Dendritic cell treated with granulocyte-macrophage colony-stimulating factor and Interleukin-4, amounts not matched to agents 40 ng/mL and 50 ng/mL, for 4 days (primary cell): ENCODE results near the gene MYO19.
"Not testable (repeated sequence)": the region's sequence is repeated elsewhere in the genome, so short reads cannot be mapped to it uniquely, and the experiment has no call there.

Source experiments
- H3K27ac Mint-ChIP-seq: one replicate; pipeline ENCODE4 v1.8.0; 2022; ENCODE audit warnings: mild to moderate bottlenecking, mixed read lengths
- H3K27me3 Mint-ChIP-seq: one replicate; pipeline ENCODE4 v1.8.0; 2022; ENCODE audit warnings: mild to moderate bottlenecking, mixed read lengths
- H3K36me3 Mint-ChIP-seq: one replicate; pipeline ENCODE4 v1.8.0; 2022; ENCODE audit warnings: low read depth, mixed read lengths
- H3K4me1 Mint-ChIP-seq: one replicate; pipeline ENCODE4 v1.8.0; 2022; ENCODE audit warnings: low read depth, mixed read lengths
- H3K4me3 Mint-ChIP-seq: one replicate; pipeline ENCODE4 v1.8.0; 2022; ENCODE audit warnings: mild to moderate bottlenecking, moderate library complexity, mixed read lengths
- H3K9me3 Mint-ChIP-seq: one replicate; pipeline ENCODE4 v1.8.0; 2022; ENCODE audit warnings: mixed read lengths
- intact Hi-C: fragments of 100-400 bp; cut with micrococcal nuclease; formaldehyde crosslinking; loops from one replicate; pipeline ENCODE4 v1.15.0; 2022

Gene MYO19

DNA sequence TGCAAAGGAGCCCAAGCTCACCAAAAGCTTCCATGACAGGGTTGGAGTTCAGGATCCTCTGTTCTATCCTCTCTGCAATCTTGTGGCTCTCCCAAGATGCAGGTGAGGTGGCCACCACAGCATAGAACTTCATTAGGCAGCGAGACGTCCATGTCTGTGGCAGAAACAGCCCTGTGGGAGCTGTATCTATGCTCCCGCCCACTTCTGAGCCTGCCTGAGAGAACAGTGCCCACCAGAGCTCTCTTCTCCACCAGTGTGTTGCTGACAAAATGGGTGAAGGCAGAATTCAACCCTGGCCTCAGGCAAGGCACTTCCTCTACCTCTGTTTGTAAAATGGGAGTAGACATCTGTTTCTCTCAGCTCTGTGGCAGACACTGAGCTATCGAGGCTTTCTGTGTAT lies 18.8 kb downstream of the MYO19 start:
- H3K4me1 Mint-ChIP-seq = peaks cover 6% of the 10 kb centered on the region
- intact Hi-C loops = no loop called here
- no peak overlapping the region for H3K27ac Mint-ChIP-seq
- H3K9me3 Mint-ChIP-seq = no peaks in the 10 kb centered on the region
- no peaks in the 10 kb centered on the region for H3K27me3 Mint-ChIP-seq
- H3K4me3 Mint-ChIP-seq = no peak overlapping the region
- peaks cover 88% of the 10 kb centered on the region for H3K36me3 Mint-ChIP-seq

DNA sequence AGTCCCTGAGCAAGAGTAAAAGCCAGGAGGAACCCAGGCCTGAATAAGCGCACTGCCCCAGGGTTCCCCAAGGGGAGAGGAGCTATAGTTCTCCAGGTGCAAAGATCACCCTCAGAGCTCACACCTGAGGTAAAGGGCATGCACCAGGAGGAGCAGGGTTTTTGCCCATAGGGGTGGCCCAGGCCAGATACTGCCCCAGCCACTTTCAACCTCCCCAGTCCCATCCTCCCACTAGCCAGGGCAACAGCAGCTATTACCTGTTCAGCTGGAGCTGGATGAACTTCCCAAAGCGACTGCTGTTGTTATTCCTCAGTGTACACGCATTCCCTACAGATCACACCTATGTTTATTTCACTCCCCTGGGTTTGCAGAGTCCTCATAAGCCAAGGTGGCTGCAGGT lies 19.8 kb downstream of the MYO19 start:
- Mint-ChIP-seq H3K36me3 (peaks cover 89% of the 10 kb centered on the region), H3K4me1 (peaks cover 3% of the 10 kb centered on the region), H3K27me3 (no peaks in the 10 kb centered on the region), H3K4me3 (no peak overlapping the region), H3K9me3 (no peaks in the 10 kb centered on the region), H3K27ac (no peak overlapping the region)
- intact Hi-C loops = no loop called here

DNA sequence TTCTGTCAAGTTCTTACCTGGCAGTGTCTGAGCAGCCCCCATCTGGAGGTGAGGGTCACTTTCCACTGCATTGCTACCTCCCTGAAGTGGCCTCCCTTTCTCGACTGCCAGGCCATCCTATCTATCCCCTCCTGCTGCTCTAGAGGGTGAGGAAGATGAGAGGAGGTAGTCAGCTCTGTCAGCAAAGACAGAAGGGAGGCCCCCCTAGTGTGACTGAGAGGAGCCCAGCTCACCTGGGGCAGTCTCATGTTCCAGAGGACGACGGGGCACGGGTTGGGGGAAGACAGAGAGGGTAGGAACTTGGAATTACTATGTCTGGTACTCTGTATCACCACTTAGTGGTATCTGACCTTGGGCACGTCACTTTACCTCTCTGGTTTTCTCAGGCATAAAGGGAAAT lies 22.0 kb downstream of the MYO19 start:
- no peak overlapping the region for H3K27ac Mint-ChIP-seq
- no peak overlapping the region for H3K4me3 Mint-ChIP-seq
- H3K4me1 Mint-ChIP-seq = no peaks in the 10 kb centered on the region
- intact Hi-C loops = no loop called here
- no peaks in the 10 kb centered on the region for H3K9me3 Mint-ChIP-seq
- no peaks in the 10 kb centered on the region for H3K27me3 Mint-ChIP-seq
- H3K36me3 Mint-ChIP-seq = peaks cover 98% of the 10 kb centered on the region

DNA sequence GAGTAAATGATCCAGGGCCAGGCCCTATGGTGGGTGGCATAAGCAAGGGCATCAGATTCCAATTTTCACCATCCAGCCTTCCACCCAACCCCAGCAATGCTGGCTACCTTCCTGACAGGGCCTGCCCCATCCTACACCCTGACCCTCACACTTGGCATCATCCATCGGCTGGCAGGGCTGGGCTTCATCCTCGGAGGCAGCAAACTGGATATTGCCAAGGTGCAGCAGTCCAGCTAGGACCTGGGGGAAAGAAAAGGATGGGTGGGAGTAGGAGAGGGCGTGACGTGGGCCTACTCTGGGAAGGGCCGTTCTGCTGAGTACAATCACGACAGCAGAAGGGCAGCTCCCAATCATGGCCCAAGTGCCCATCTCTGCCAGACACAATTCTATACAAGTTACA lies 23.5 kb downstream of the MYO19 start:
- no peak overlapping the region for H3K4me3 Mint-ChIP-seq
- no peaks in the 10 kb centered on the region for H3K4me1 Mint-ChIP-seq

DNA sequence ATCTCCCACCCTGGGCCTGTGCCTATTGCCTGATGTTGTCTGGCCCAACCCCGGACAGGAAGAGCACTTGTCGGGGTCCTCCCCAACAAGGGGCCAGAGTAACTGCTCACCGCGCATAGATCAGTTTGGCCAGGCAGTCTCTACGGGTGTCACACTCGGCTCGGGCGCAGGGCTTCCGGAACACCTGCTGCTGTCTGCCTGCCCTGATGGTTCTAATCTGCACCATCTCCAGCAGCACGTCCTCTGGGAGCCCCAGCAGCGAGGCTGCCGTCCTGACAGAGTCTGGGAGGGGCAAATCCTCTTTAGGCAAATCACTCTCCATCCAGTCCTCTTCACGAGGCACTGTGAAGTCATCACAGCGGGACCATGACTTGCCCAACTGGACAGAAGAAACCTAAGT lies 24.0 kb downstream of the MYO19 start:
- Mint-ChIP-seq H3K4me3 (no peak overlapping the region), H3K27me3 (no peaks in the 10 kb centered on the region), H3K9me3 (no peaks in the 10 kb centered on the region), H3K27ac (no peak overlapping the region), H3K4me1 (no peaks in the 10 kb centered on the region), H3K36me3 (peaks cover 96% of the 10 kb centered on the region)
- intact Hi-C loops = no loop called here

More for the DNA sequence above, 23.5 kb downstream of the MYO19 start:
- Mint-ChIP-seq H3K36me3 (peaks cover 96% of the 10 kb centered on the region), H3K27me3 (no peaks in the 10 kb centered on the region), H3K9me3 (no peaks in the 10 kb centered on the region), H3K27ac (no peak overlapping the region)
- intact Hi-C loops = no loop called here

DNA sequence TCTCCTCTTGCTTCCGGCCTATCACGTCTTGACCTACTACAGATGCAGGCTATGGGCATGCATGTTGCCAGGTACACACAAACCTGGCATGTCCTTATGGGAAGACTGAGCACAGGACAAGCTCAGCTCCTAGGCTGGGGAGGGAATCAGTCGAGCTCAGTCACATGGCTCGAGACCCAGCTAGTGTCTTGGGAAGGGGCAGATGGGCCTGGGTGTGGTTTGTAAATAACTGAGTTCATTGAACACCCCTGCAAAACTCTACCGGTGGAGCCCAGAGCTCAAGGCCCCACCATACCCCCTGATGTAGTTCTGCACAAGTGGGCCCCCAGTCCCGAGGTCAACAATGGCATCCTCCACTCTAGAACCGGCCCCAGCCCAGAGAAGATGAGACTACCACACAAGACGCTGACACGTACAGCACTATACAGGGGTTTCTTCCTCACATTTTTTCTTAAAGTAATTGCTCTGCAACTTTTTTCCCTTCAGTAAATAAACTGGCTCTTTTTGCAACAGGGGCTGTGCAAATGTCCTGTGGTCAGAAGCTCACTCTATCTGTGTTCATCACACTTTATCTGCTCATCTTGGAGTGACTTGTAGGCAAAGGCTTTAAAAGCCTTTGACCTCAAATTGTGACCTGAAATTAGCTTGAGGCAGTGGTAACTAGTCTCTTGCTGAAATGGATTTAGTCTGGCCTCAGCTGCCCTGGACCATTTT lies 25.2 kb downstream of the MYO19 start:
- Mint-ChIP-seq H3K27me3 (no peaks in the 10 kb centered on the region), H3K4me3 (no peak overlapping the region), H3K36me3 (peaks cover 96% of the 10 kb centered on the region), H3K9me3 (no peaks in the 10 kb centered on the region), H3K27ac (no peak overlapping the region), H3K4me1 (no peaks in the 10 kb centered on the region)
- intact Hi-C loops = no loop called here

DNA sequence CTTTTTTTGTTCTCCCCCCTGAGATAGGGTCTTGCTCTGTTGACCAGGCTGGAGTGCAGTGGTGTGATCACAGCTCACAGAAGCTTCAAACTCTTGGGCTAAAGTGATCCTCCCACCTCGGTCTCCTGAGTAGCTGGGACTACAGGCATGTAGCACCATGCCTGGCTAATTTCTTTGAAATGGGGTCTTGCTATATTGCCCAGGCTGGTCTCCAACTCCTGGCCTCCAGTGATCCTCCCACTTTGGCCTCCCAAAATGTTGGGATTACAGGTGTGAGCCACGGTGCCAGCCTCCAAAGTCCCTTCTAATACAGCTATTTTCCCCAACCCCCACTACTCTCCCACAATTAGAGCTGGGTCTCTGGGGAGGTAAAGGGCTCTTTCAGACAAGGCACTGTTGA lies 26.2 kb downstream of the MYO19 start:
- H3K4me3 Mint-ChIP-seq, intact Hi-C loops, H3K4me1 Mint-ChIP-seq, H3K9me3 Mint-ChIP-seq, H3K27ac Mint-ChIP-seq, H3K27me3 Mint-ChIP-seq: not testable (repeated sequence)
- H3K36me3 Mint-ChIP-seq = peaks cover 96% of the 10 kb centered on the region

DNA sequence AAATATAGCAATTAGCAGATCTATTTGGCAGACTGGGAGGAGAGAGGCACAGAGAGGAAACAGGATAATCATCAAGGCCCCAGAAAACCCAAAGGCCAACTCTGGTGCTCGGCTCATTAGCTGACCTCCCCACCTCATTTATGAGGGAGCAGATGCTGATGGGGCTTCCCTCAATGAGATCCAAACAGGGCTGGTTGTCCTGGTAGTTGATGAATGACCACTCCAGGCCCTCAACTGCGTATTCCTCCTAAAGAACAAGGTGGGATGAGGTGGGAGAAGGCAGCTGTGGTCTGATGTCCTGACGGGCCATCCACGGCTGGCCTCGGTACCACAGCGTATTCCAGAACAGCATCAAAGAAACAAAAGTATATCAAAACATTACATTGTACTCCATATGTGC lies 27.4 kb downstream of the MYO19 start:
- H3K4me1 Mint-ChIP-seq = no peaks in the 10 kb centered on the region
- H3K36me3 Mint-ChIP-seq = peaks cover 96% of the 10 kb centered on the region
- H3K27ac Mint-ChIP-seq = no peak overlapping the region
- no peaks in the 10 kb centered on the region for H3K9me3 Mint-ChIP-seq
- intact Hi-C loops = no loop called here
- no peak overlapping the region for H3K4me3 Mint-ChIP-seq
- no peaks in the 10 kb centered on the region for H3K27me3 Mint-ChIP-seq

DNA sequence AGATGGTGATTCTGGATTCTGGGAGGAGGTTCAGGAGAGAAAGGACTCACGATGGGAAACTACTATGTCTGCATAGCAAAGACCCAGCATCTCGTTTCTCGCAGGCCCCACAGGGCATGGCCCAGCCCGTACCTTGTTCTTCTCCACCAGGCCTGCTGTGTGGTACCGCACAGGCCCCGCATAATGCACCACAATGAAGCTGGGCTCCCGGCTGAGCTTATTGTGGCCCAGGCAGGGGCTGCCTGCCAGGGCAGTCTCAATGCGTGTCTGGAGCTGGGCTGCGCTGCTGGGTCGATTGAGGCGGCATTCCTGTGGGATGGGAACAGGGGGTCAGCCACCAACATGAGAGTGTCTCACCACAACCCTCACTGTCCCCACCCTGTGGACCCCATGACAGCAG lies 27.8 kb downstream of the MYO19 start:
- Mint-ChIP-seq H3K27me3 (no peaks in the 10 kb centered on the region), H3K4me3 (no peak overlapping the region), H3K4me1 (no peaks in the 10 kb centered on the region), H3K27ac (no peak overlapping the region), H3K9me3 (no peaks in the 10 kb centered on the region), H3K36me3 (peaks cover 96% of the 10 kb centered on the region)
- intact Hi-C loops = no loop called here

DNA sequence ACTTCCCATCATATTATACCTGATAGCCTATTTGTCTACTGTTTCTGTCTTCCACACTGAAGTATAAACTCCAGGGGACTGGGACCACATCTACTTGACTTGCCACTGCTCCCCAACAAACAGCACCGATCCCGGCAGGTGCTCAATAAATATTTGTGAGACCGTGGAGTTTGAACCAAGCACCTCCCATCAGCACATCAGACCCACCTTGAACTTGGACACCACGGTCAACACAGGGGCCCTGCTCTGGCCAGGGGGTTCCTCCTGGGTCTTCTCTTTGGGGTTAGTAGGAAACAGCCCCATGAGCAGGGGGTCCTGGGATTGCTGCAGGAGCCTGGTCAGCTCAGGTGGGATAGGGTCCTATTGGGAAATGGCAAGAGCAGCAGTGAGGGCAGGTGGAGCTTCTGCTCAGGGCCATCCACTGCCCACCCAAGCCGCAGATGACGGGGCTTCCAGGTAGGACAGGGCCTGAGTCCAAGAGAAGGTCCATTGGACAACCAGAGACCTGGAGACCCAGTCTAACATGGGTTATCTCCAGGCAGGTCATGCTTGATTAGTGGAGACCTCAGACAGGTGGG lies 28.3 kb downstream of the MYO19 start:
- intact Hi-C loops = no loop called here
- Mint-ChIP-seq H3K27ac (no peak overlapping the region), H3K9me3 (no peaks in the 10 kb centered on the region), H3K4me1 (no peaks in the 10 kb centered on the region), H3K27me3 (no peaks in the 10 kb centered on the region), H3K36me3 (peaks cover 96% of the 10 kb centered on the region), H3K4me3 (no peak overlapping the region)

DNA sequence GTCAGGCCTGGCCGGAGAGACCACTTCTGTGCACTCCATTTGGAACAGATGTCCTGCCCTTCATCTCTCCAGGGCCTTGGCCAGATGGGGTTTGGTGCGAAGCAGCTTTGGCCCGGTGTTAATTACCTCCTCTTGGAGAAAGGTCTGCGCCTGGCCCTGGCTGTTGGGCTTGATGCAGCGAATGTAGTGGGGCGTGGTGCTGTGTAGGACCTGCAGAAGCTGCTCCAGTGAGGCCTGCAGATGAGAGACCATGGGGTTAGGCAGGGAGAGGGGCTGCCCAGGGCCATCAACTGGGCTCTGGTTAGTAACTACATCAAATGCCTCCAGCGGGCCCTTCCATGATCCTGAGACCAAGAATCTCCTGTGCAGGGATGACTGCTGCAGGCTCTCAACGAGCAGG lies 29.5 kb downstream of the MYO19 start:
- H3K36me3 Mint-ChIP-seq = peaks cover 96% of the 10 kb centered on the region
- no peaks in the 10 kb centered on the region for H3K4me1 Mint-ChIP-seq
- no peak overlapping the region for H3K27ac Mint-ChIP-seq
- no peaks in the 10 kb centered on the region for H3K27me3 Mint-ChIP-seq
- no peak overlapping the region for H3K4me3 Mint-ChIP-seq
- no peaks in the 10 kb centered on the region for H3K9me3 Mint-ChIP-seq
- intact Hi-C loops = no loop called here

DNA sequence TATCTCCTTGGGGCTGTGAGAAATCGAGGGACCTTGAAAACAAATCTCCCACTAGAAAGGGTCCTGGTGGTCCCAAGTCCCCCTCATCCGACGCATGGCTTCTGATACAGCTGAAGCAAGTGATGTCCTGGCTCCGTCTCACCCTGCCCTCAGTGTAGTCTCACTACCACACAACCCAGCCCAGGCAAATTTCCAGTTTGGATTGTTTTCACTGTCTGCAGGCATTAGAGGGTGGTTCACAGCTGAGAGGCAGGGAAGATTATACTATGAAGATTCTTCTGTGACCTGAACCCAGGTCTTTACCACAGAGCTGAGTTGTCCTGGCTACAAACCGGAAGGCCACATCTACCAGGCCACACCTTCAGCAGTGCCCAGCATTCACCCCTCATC lies 30.5 kb downstream of the MYO19 start:
- no peaks in the 10 kb centered on the region for H3K9me3 Mint-ChIP-seq
- peaks cover 87% of the 10 kb centered on the region for H3K36me3 Mint-ChIP-seq
- no peak overlapping the region for H3K4me3 Mint-ChIP-seq
- no peaks in the 10 kb centered on the region for H3K4me1 Mint-ChIP-seq
- H3K27ac Mint-ChIP-seq = no peak overlapping the region
- H3K27me3 Mint-ChIP-seq = no peaks in the 10 kb centered on the region
- intact Hi-C loops = no loop called here

DNA sequence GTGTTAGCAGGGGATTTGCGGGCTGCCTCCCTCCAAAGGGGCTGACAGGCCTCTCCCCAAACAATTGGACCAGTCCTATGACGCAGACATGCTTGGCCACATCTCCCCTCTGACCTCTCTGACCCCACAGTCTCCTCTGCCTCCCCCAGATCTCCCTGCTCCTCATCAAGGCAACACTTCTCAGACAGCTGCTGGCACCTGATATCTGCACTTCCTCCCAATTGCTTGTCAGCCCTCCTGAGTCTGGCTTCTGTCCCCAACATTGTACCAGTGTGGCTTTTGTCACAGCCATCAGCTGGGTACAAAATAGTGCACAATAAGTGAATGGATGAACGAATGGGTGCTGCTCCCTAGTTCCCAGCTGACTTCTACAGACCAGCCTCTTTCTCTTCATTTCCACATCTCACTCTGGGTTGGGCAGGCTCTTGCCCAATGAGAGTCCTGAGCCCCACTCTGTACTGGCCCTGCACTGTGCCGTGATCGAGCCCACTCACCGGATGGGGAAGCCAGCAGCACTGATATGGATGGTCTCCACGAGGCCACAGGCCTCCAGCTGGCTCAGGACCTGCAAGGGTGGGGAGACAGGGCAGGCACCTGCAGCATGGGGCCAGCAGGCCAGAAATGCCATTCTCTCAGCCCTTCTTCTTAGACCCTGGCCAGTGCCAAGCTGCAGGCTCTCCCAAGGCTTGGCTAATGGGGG lies 31.1 kb downstream of the MYO19 start:
- H3K27ac Mint-ChIP-seq = no peak overlapping the region
- intact Hi-C loops = no loop called here
- no peak overlapping the region for H3K4me3 Mint-ChIP-seq
- H3K27me3 Mint-ChIP-seq = no peaks in the 10 kb centered on the region
- no peaks in the 10 kb centered on the region for H3K9me3 Mint-ChIP-seq
- H3K36me3 Mint-ChIP-seq = peaks cover 87% of the 10 kb centered on the region
- no peaks in the 10 kb centered on the region for H3K4me1 Mint-ChIP-seq

DNA sequence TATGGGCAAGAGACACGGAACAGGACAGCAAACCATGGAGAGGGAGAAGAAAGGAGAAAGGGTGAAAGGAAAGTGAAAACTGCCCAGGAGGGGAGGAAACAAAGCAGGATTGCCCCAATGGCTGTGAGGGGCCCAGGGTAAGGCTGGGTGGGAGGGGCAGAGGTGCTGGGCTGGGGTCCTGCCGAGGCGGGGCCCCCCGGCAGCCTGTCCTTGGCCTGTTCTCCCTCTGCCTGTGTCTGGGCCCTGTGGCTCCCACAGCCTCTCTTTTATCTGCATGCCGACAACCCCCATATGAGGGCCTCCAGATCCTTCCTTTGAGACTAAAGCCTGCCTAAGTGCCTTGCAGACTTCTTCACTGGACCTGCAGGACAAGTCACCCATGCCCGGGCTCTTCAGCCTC lies 32.7 kb downstream of the MYO19 start:
- intact Hi-C loops = no loop called here
- no peak overlapping the region for H3K4me3 Mint-ChIP-seq
- no peak overlapping the region for H3K27ac Mint-ChIP-seq
- H3K4me1 Mint-ChIP-seq = no peaks in the 10 kb centered on the region
- H3K36me3 Mint-ChIP-seq = peaks cover 91% of the 10 kb centered on the region
- H3K27me3 Mint-ChIP-seq = no peaks in the 10 kb centered on the region
- no peaks in the 10 kb centered on the region for H3K9me3 Mint-ChIP-seq
